ENCODE results near the gene ASS1.

ASS1 gene

DNA sequence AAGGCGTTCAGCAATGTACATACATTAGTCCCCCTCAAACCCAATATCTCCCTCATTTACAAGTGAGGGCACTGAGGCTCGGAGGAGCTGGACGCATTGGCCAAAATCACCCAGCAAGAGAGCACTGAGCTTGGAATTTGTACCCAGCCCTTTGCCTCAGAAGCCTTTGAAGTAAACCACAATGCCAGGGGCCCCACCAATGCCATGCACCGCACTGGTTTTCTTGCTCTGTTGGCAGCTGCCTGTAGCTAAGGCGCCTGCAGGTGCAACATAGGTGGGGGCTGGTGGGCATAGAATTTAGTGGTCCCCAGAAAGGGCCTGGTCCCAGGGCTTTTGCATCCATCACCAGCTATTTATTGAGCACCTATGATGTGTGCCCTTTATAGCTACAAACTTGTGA lies 97.3 kb downstream of the ASS1 start:
- H3K79me1 ChIP-seq (replicated peaks; ENCODE audit: low read length, poor library complexity, severe bottlenecking) = no peaks in the 10 kb centered on the region
- 67% methylated on average over 5 of the region's 5 CpGs for WGBS
- no peak overlapping the region for H2BK120ac ChIP-seq (ENCODE audit: low read depth, low read length)
- H2BK15ac ChIP-seq (ENCODE audit: low read depth, poor library complexity, severe bottlenecking) = no peak overlapping the region
- DNase-seq = no peak
- no peak overlapping the region for H3K23ac ChIP-seq (ENCODE audit: low read length in 2 of 2)
- H3K36me3 ChIP-seq (ENCODE audit: control insufficient read depth in 1 of 2, insufficient read depth in 2 of 2, low read depth in 1 of 2, low read length in 2 of 2) = no peaks in the 10 kb centered on the region
- no peak overlapping the region for H2BK12ac ChIP-seq (ENCODE audit: low read length in 2 of 2)
- no peak overlapping the region for H3K4me3 ChIP-seq (ENCODE audit: insufficient read depth in 1 of 2, low read depth in 1 of 2, low read length in 2 of 2)
- H3K9ac ChIP-seq (ENCODE audit: low read length) = no peak overlapping the region
- H3K4ac ChIP-seq (ENCODE audit: low read depth in 1 of 2, low read length in 2 of 2) = no peak overlapping the region
- H3K9me3 ChIP-seq (ENCODE audit: control insufficient read depth, low read length) = no peaks in the 10 kb centered on the region
- no peak overlapping the region for H3K4me2 ChIP-seq (ENCODE audit: low read length, poor library complexity, severe bottlenecking)
- no peak overlapping the region for H3K14ac ChIP-seq (ENCODE audit: low read length in 2 of 2)
- peaks cover 4% of the 10 kb centered on the region for H3K4me1 ChIP-seq (ENCODE audit: control insufficient read depth, insufficient read depth, low read depth, low read length)
- no peak overlapping the region for H2AK5ac ChIP-seq (ENCODE audit: low read length, severe bottlenecking)
- H3K18ac ChIP-seq (ENCODE audit: low read depth in 1 of 2, low read length in 2 of 2) = no peak overlapping the region
- H2BK5ac ChIP-seq (ENCODE audit: low read depth, low read length, poor library complexity, severe bottlenecking) = no peak overlapping the region
- no peak overlapping the region for H3K27ac ChIP-seq (ENCODE audit: low read length, poor library complexity, severe bottlenecking)
- H3K27me3 ChIP-seq (ENCODE audit: control insufficient read depth in 1 of 2, insufficient read depth in 1 of 2, low read length in 2 of 2) = peaks cover 28 to 63% of the 10 kb centered on the region in 2 experiments
- no peak overlapping the region for H4K8ac ChIP-seq (ENCODE audit: low read length)
- H4K91ac ChIP-seq (ENCODE audit: low read length) = no peak overlapping the region
- no peak overlapping the region for H2AFZ ChIP-seq (ENCODE audit: low read depth, low read length)

DNA sequence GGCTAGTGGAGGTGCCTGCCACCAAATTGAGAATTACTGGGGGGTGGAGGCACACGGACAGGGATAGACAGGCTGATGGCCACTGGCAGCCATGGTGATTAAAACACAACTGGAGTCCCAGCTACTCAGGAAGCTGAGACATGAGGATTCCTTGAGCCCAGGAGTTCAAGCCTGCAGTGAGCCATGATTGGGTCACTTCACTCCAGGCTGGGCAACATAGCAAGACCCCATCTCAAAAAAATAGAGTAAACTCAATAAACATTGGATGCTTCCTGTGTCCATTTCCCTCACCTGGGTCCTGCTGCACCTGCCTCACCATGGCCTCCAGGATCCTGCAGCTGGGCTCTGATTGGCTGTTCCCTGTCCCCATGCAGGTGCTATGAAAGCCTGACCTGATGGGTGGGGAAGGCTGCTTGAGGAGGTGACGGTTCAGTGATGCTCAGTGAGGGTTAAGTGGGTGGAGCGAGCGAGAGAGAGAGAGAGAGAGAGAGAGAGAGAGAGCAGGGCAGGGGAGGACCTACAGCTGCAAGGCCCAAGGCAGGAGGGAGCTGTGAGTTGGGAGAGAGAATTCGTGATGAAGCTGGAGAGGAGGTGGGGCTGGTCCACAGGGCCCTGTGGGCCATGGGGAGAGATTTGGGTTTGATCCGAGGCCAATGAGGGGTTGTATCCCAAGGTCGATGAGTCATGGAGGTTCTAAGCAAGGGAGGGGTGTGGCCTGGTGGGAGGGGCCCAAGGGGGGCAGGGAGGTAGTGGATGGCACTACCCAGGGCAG lies 97.9 kb downstream of the ASS1 start:
- WGBS = 53% methylated on average over 7 of the region's 7 CpGs
- Histone ChIP-seq H3K79me1 (replicated peaks; ENCODE audit: low read length, poor library complexity, severe bottlenecking) (no peaks in the 10 kb centered on the region), H3K9ac (ENCODE audit: low read length) (no peak overlapping the region), H3K9me3 (ENCODE audit: control insufficient read depth, low read length) (no peaks in the 10 kb centered on the region), H3K27ac (ENCODE audit: low read length, poor library complexity, severe bottlenecking) (no peak overlapping the region), H2BK5ac (ENCODE audit: low read depth, low read length, poor library complexity, severe bottlenecking) (no peak overlapping the region), H2AFZ (ENCODE audit: low read depth, low read length) (no peak overlapping the region), H3K14ac (ENCODE audit: low read length in 2 of 2) (no peak overlapping the region), H2BK120ac (ENCODE audit: low read depth, low read length) (no peak overlapping the region), H3K18ac (ENCODE audit: low read depth in 1 of 2, low read length in 2 of 2) (no peak overlapping the region), H3K27me3 (ENCODE audit: control insufficient read depth in 1 of 2, insufficient read depth in 1 of 2, low read length in 2 of 2) (peaks cover 24 to 58% of the 10 kb centered on the region in 2 experiments), H4K8ac (ENCODE audit: low read length) (no peak overlapping the region), H3K4ac (ENCODE audit: low read depth in 1 of 2, low read length in 2 of 2) (no peak overlapping the region), H4K91ac (ENCODE audit: low read length) (no peak overlapping the region), H2AK5ac (ENCODE audit: low read length, severe bottlenecking) (no peak overlapping the region), H2BK12ac (ENCODE audit: low read length in 2 of 2) (no peak overlapping the region), H3K4me1 (ENCODE audit: control insufficient read depth, insufficient read depth, low read depth, low read length) (peaks cover 4% of the 10 kb centered on the region), H3K4me2 (ENCODE audit: low read length, poor library complexity, severe bottlenecking) (no peak overlapping the region), H2BK15ac (ENCODE audit: low read depth, poor library complexity, severe bottlenecking) (no peak overlapping the region), H3K23ac (ENCODE audit: low read length in 2 of 2) (no peak overlapping the region), H3K4me3 (ENCODE audit: insufficient read depth in 1 of 2, low read depth in 1 of 2, low read length in 2 of 2) (no peak overlapping the region), H3K36me3 (ENCODE audit: control insufficient read depth in 1 of 2, insufficient read depth in 2 of 2, low read depth in 1 of 2, low read length in 2 of 2) (no peaks in the 10 kb centered on the region)
- no peak for DNase-seq

- Histone ChIP-seq H3K14ac (ENCODE audit: low read length in 2 of 2) (no peak overlapping the region), H3K4me2 (ENCODE audit: low read length, poor library complexity, severe bottlenecking) (no peak overlapping the region), H2BK12ac (ENCODE audit: low read length in 2 of 2) (no peak overlapping the region), H3K36me3 (ENCODE audit: control insufficient read depth in 1 of 2, insufficient read depth in 2 of 2, low read depth in 1 of 2, low read length in 2 of 2) (no peaks in the 10 kb centered on the region), H2BK15ac (ENCODE audit: low read depth, poor library complexity, severe bottlenecking) (no peak overlapping the region), H4K8ac (ENCODE audit: low read length) (no peak overlapping the region), H3K4ac (ENCODE audit: low read depth in 1 of 2, low read length in 2 of 2) (no peak overlapping the region), H4K91ac (ENCODE audit: low read length) (no peak overlapping the region), H3K27me3 (ENCODE audit: control insufficient read depth in 1 of 2, insufficient read depth in 1 of 2, low read length in 2 of 2) (peaks cover 24 to 51% of the 10 kb centered on the region in 2 experiments), H3K9me3 (ENCODE audit: control insufficient read depth, low read length) (no peaks in the 10 kb centered on the region), H2AK5ac (ENCODE audit: low read length, severe bottlenecking) (no peak overlapping the region), H3K23ac (ENCODE audit: low read length in 2 of 2) (no peak overlapping the region), H3K4me3 (ENCODE audit: insufficient read depth in 1 of 2, low read depth in 1 of 2, low read length in 2 of 2) (no peak overlapping the region), H3K9ac (ENCODE audit: low read length) (no peak overlapping the region), H3K18ac (ENCODE audit: low read depth in 1 of 2, low read length in 2 of 2) (no peak overlapping the region), H3K4me1 (ENCODE audit: control insufficient read depth, insufficient read depth, low read depth, low read length) (peaks cover 4% of the 10 kb centered on the region), H2BK5ac (ENCODE audit: low read depth, low read length, poor library complexity, severe bottlenecking) (no peak overlapping the region), H2BK120ac (ENCODE audit: low read depth, low read length) (no peak overlapping the region), H3K79me1 (replicated peaks; ENCODE audit: low read length, poor library complexity, severe bottlenecking) (no peaks in the 10 kb centered on the region), H3K27ac (ENCODE audit: low read length, poor library complexity, severe bottlenecking) (no peak overlapping the region), H2AFZ (ENCODE audit: low read depth, low read length) (no peak overlapping the region)
- DNase-seq = no peak
- 73% methylated on average over 6 of the region's 8 CpGs for WGBS
Measured at GRCh38 chr9:130543368-130543767, 98.6 kb downstream of the ASS1 start.

- no peak overlapping the region for H3K4me3 ChIP-seq (ENCODE audit: insufficient read depth in 1 of 2, low read depth in 1 of 2, low read length in 2 of 2)
- no peak overlapping the region for H2BK120ac ChIP-seq (ENCODE audit: low read depth, low read length)
- H2BK15ac ChIP-seq (ENCODE audit: low read depth, poor library complexity, severe bottlenecking) = no peak overlapping the region
- no peak overlapping the region for H3K23ac ChIP-seq (ENCODE audit: low read length in 2 of 2)
- no peaks in the 10 kb centered on the region for H3K36me3 ChIP-seq (ENCODE audit: control insufficient read depth in 1 of 2, insufficient read depth in 2 of 2, low read depth in 1 of 2, low read length in 2 of 2)
- no peaks in the 10 kb centered on the region for H3K9me3 ChIP-seq (ENCODE audit: control insufficient read depth, low read length)
- H3K4ac ChIP-seq (ENCODE audit: low read depth in 1 of 2, low read length in 2 of 2) = no peak overlapping the region
- no peak overlapping the region for H2BK5ac ChIP-seq (ENCODE audit: low read depth, low read length, poor library complexity, severe bottlenecking)
- DNase-seq = no peak
- no peak overlapping the region for H3K14ac ChIP-seq (ENCODE audit: low read length in 2 of 2)
- no peak overlapping the region for H2AFZ ChIP-seq (ENCODE audit: low read depth, low read length)
- H2AK5ac ChIP-seq (ENCODE audit: low read length, severe bottlenecking) = no peak overlapping the region
- no peak overlapping the region for H4K91ac ChIP-seq (ENCODE audit: low read length)
- H3K18ac ChIP-seq (ENCODE audit: low read depth in 1 of 2, low read length in 2 of 2) = no peak overlapping the region
- no peak overlapping the region for H3K4me2 ChIP-seq (ENCODE audit: low read length, poor library complexity, severe bottlenecking)
- 88% methylated on average over 6 of the region's 6 CpGs for WGBS
- no peak overlapping the region for H2BK12ac ChIP-seq (ENCODE audit: low read length in 2 of 2)
- no peak overlapping the region for H3K27ac ChIP-seq (ENCODE audit: low read length, poor library complexity, severe bottlenecking)
- H3K79me1 ChIP-seq (replicated peaks; ENCODE audit: low read length, poor library complexity, severe bottlenecking) = no peaks in the 10 kb centered on the region
- no peak overlapping the region for H4K8ac ChIP-seq (ENCODE audit: low read length)
- no peak overlapping the region for H3K9ac ChIP-seq (ENCODE audit: low read length)
- H3K4me1 ChIP-seq (ENCODE audit: control insufficient read depth, insufficient read depth, low read depth, low read length) = peaks cover 4% of the 10 kb centered on the region
- peaks cover 24 to 46% of the 10 kb centered on the region in 2 experiments for H3K27me3 ChIP-seq (ENCODE audit: control insufficient read depth in 1 of 2, insufficient read depth in 1 of 2, low read length in 2 of 2)
Measured at GRCh38 chr9:130543859-130544258, 99.1 kb downstream of the ASS1 start.
